ENCODE results near the gene DAND5.

Gene DAND5

GRCh38 chr19:13008926-13009787 lies 39.8 kb downstream of the DAND5 start:
- DNase-seq (ENCODE audit: low read depth in 2 of 2), result no peak

- no peak for DNase-seq (ENCODE audit: low read depth in 2 of 2)
Observed at GRCh38 chr19:13010038-13010991, 40.9 kb downstream of the DAND5 start.

GRCh38 chr19:13010992-13011652 lies 41.7 kb downstream of the DAND5 start:
- no peak for DNase-seq (ENCODE audit: low read depth in 2 of 2)

GRCh38 chr19:13011653-13012389 lies 42.4 kb downstream of the DAND5 start:
- DNase-seq (ENCODE audit: low read depth in 2 of 2), result no peak

- no peak for DNase-seq (ENCODE audit: low read depth in 2 of 2)
Observed at GRCh38 chr19:13012390-13012689, 43.0 kb downstream of the DAND5 start.

GRCh38 chr19:13012690-13013608 lies 43.6 kb downstream of the DAND5 start:
- DNase-seq (ENCODE audit: low read depth in 2 of 2), result no peak

GRCh38 chr19:13013649-13014048 lies 44.3 kb downstream of the DAND5 start:
- DNase-seq (ENCODE audit: low read depth in 2 of 2), result no peak

- no peak for DNase-seq (ENCODE audit: low read depth in 2 of 2)
Observed at GRCh38 chr19:13014101-13014920, 44.9 kb downstream of the DAND5 start.

GRCh38 chr19:13014921-13015280 lies 45.5 kb downstream of the DAND5 start:
- DNase-seq (ENCODE audit: low read depth in 2 of 2), result no peak

- DNase-seq (ENCODE audit: low read depth in 2 of 2), result no peak
Observed at GRCh38 chr19:13015361-13016223, 46.2 kb downstream of the DAND5 start.

GRCh38 chr19:13016245-13016627 lies 46.9 kb downstream of the DAND5 start:
- DNase-seq (ENCODE audit: low read depth in 2 of 2), result no peak

GRCh38 chr19:13016628-13017305 lies 47.4 kb downstream of the DAND5 start:
- DNase-seq (ENCODE audit: low read depth in 2 of 2), result no peak

GRCh38 chr19:13017306-13018034 lies 48.1 kb downstream of the DAND5 start:
- DNase-seq (ENCODE audit: low read depth in 2 of 2), result no peak

- DNase-seq (ENCODE audit: low read depth in 2 of 2), result no peak
Observed at GRCh38 chr19:13018035-13018914, 48.9 kb downstream of the DAND5 start.

- no peak for DNase-seq (ENCODE audit: low read depth in 2 of 2)
Observed at GRCh38 chr19:13019332-13019731, 50.0 kb downstream of the DAND5 start.

- no peak for DNase-seq (ENCODE audit: low read depth in 2 of 2)
Observed at GRCh38 chr19:13020002-13020414, 50.6 kb downstream of the DAND5 start.
